Thoracic aorta (tissue), 2 donors: ENCODE results near the gene NR2F6. TPM values are rescaled to one million over a fixed set of nuclear protein-coding genes. Genes with fewer than 3 reads are reported as not detected.
A peak's percentile ranks its signal among the peaks of the same experiment; 100 is the strongest.

Source experiments
- ATAC-seq: fragments of 150-250 bp; one replicate; pipeline ENCODE4 v1.8.0; 2017; ENCODE audit warnings: low read depth; ENCODE audit not compliant: insufficient number of reproducible peaks, low FRiP score
- DNase-seq: peaks from one replicate; pipeline ENCODE4 v3.0.0-alpha.2; 2020; ENCODE audit warnings: low spot score
- H3K27ac ChIP-seq, 2 donors: fragments of 200-600 bp; sonication (generic); 1 replicate in 1 of 2; 2 replicates in 1 of 2; pipeline ENCODE4 v1.5.1; 2016; ENCODE audit warnings: mild to moderate bottlenecking in 2 of 2, moderate library complexity in 2 of 2
- H3K27me3 ChIP-seq: fragments of 200-600 bp; sonication (generic); replicated peaks from 2 replicates; pipeline ENCODE4 v1.6.0; 2016; ENCODE audit warnings: mild to moderate bottlenecking; ENCODE audit not compliant: insufficient read depth
- H3K36me3 ChIP-seq: fragments of 200-600 bp; sonication (generic); one replicate; pipeline ENCODE4 v1.5.1; 2016
- H3K4me1 ChIP-seq, 2 donors: fragments of 200-600 bp; sonication (generic); 1 replicate in 1 of 2; 2 replicates in 1 of 2; pipeline versions ENCODE4 v1.5.1 to v1.6.0; 2016; ENCODE audit warnings: low read depth in 2 of 2, mild to moderate bottlenecking in 1 of 2; ENCODE audit not compliant: control insufficient read depth in 1 of 2
- H3K4me3 ChIP-seq: fragments of 200-600 bp; sonication (generic); 2 replicates; pipeline ENCODE4 v1.5.1; 2016; ENCODE audit warnings: mild to moderate bottlenecking
- H3K9me3 ChIP-seq: fragments of 200-600 bp; sonication (generic); 2 replicates; pipeline ENCODE4 v1.5.1; 2016
- total RNA-seq, 2 donors: library from RNA; depleted of rRNA; stranded (reverse); fragments of >200 nt; gene quantifications; one replicate each; pipeline versions ENCODE4 v1.1.0 to v1.2.3, GENCODE V29; 2016
- TF ChIP-seq, protein P1 (sequence below): fragments of 200-600 bp; sonication (generic); IDR thresholded peaks from one replicate; pipeline ENCODE4 v1.5.1; 2019; ENCODE audit warnings: antibody characterized with exemption

Gene NR2F6
- total RNA-seq, 2 donors from 2014 or later, result 42.0 to 68.1 TPM

DNA sequence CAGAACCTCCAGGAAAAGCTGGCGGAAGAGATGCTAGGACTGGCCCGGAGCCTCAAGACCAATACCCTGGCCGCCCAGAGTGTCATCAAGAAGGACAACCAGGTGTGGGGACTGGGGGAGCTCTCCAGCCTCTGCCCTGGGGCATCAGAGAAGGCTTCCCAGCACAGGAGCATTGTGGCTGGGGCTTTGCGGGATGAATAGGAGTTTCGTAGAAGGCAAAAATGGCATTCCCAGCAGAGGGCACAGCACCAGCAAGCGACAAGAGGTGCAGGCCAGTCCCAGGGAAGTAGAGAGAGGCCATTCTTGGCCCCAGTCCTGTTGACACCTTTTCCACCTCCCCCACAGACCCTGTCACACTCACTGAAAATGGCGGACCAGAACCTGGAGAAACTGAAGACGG lies 26.4 kb downstream of the NR2F6 start:
- ATAC-seq (no peak), DNase-seq (no peak)
- Histone ChIP-seq H3K27ac (no peak overlapping the region), H3K27me3 (no peaks in the 10 kb centered on the region), H3K36me3 (peaks cover 19% of the 10 kb centered on the region), H3K4me3 (no peak overlapping the region), H3K4me1 (peaks cover 3 to 21% of the 10 kb centered on the region in 2 donors), H3K9me3 (no peaks in the 10 kb centered on the region)
- TF ChIP-seq, protein P1, sequence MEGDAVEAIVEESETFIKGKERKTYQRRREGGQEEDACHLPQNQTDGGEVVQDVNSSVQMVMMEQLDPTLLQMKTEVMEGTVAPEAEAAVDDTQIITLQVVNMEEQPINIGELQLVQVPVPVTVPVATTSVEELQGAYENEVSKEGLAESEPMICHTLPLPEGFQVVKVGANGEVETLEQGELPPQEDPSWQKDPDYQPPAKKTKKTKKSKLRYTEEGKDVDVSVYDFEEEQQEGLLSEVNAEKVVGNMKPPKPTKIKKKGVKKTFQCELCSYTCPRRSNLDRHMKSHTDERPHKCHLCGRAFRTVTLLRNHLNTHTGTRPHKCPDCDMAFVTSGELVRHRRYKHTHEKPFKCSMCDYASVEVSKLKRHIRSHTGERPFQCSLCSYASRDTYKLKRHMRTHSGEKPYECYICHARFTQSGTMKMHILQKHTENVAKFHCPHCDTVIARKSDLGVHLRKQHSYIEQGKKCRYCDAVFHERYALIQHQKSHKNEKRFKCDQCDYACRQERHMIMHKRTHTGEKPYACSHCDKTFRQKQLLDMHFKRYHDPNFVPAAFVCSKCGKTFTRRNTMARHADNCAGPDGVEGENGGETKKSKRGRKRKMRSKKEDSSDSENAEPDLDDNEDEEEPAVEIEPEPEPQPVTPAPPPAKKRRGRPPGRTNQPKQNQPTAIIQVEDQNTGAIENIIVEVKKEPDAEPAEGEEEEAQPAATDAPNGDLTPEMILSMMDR, result no peak

GRCh38 chr19:17216058-17216670 lies 29.6 kb downstream of the NR2F6 start:
- Histone ChIP-seq H3K9me3 (no peaks in the 10 kb centered on the region), H3K4me3 (peak overlapping the region; percentile 80), H3K4me1 (peaks cover 3 to 21% of the 10 kb centered on the region in 2 donors), H3K27ac (peak overlapping the region in 1 of 2 donors; percentile 82), H3K27me3 (no peaks in the 10 kb centered on the region), H3K36me3 (peaks cover 25% of the 10 kb centered on the region)
- DNase-seq, result no peak
- ATAC-seq, result no peak
- TF ChIP-seq, protein P1, result no peak

GRCh38 chr19:17215127-17215971 lies 30.4 kb downstream of the NR2F6 start, which contains the start of gene USE1:
Gene USE1 (plus strand): TSS chr19:17215357. CDS start chr19:17215406, 49 bp downstream.
- Histone ChIP-seq H3K27me3 (no peaks in the 10 kb centered on the region), H3K4me3 (peak within 1 kb of the TSS; percentile 80), H3K27ac (peak within 1 kb of the TSS; percentile 82 to 83), H3K4me1 (peaks cover 3 to 20% of the 10 kb centered on the region in 2 donors), H3K36me3 (peaks cover 25% of the 10 kb centered on the region), H3K9me3 (no peaks in the 10 kb centered on the region)
- peak; percentile 72 for DNase-seq
- peak; percentile 75 for ATAC-seq
- TF ChIP-seq, protein P1, result no peak

DNA sequence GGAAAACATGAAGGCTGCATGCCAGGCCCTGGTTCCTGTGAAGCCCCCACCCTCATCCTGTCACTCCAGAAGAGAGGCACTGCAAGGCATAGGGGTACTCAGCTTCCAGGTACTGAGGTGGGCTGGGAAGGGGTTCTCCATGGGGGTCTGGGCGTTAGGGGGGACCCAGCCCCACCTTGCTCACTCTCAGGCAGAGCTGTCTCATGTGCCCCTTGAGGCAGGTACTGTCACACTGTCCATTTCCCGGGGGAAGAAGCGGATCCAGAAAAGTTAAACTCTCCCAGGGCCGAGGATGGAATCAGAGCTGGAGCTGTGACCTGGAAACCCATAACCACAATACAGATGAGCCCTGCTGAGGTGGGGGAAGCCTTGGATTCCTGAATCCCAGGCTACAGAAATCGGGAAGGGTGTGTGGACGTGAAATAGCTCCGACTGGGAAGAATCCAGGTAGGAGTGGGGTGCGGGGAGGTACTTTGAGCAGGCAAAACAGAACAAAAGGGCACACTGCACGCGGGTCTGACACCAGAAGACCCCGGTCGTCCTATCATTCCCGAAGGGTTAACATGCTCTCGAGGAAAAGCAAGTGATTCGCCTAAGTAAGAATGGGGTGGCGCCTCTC lies 31.1 kb downstream of the NR2F6 start:
- Histone ChIP-seq H3K27me3 (no peaks in the 10 kb centered on the region), H3K9me3 (no peaks in the 10 kb centered on the region), H3K4me3 (peak overlapping the region; percentile 80), H3K27ac (peak overlapping the region; percentile 82 to 83), H3K36me3 (peaks cover 24% of the 10 kb centered on the region), H3K4me1 (peaks cover 3 to 14% of the 10 kb centered on the region in 2 donors)
- TF ChIP-seq, protein P1, result no peak
- no peak for ATAC-seq
- no peak for DNase-seq

- no peak overlapping the region for H3K4me3 ChIP-seq
- no peaks in the 10 kb centered on the region for H3K27me3 ChIP-seq
- no peaks in the 10 kb centered on the region for H3K9me3 ChIP-seq
- peaks cover 29% of the 10 kb centered on the region for H3K36me3 ChIP-seq
- H3K27ac ChIP-seq, result no peak overlapping the region
- peaks cover 3 to 14% of the 10 kb centered on the region in 2 donors for H3K4me1 ChIP-seq
- TF ChIP-seq, protein P1, result no peak
- no peak for ATAC-seq
- no peak for DNase-seq
Observed at GRCh38 chr19:17213334-17213733, 32.4 kb downstream of the NR2F6 start.
